SK-N-SH (cell line): ENCODE measurements around the gene HUS1. TPM values are rescaled to one million over a fixed set of nuclear protein-coding genes. Genes with fewer than 3 reads are reported as not detected.

ENCODE experiments used
- CTCF ChIA-PET: fragments of 300-600, 350-600 bp; formaldehyde crosslinking; extraction: SDS; loops from one replicate; lab custom pipeline; 2021; lab: Yijun Ruan, JAX
- POLR2A ChIA-PET: fragments of 350-600 bp; sonication (Branson Sonifier 250); formaldehyde crosslinking; extraction: SDS; loops from one replicate; lab custom pipeline; 2020; ENCODE audit warnings: antibody characterized with exemption, inconsistent platforms; lab: Yijun Ruan, JAX
- DNase-seq: peaks from one replicate; pipeline ENCODE4 v3.0.0; 2012
- H2AFZ ChIP-seq: fragments of 200-600 bp; sonication (generic); 2 replicates; pipeline ENCODE4 v1.8.1; 2016; ENCODE audit warnings: antibody characterized with exemption, mild to moderate bottlenecking, low read depth
- H3F3A ChIP-seq: fragments of 200-600 bp; sonication (generic); replicated peaks from 2 replicates; pipeline ENCODE3; 2016; ENCODE audit warnings: antibody characterized with exemption, mild to moderate bottlenecking; ENCODE audit not compliant: insufficient read depth
- H3K27ac ChIP-seq, 2 experiments: fragments of 200-500 bp in 1 of 2; fragments of 200-600 bp in 1 of 2; sonication (Bioruptor generic) in 1 of 2; sonication (generic), shearing (Covaris generic) in 1 of 2; 2 replicates each; pipeline versions ENCODE4 v1.5.1 to v1.6.1; 2014 to 2016; ENCODE audit warnings: low read depth in 2 of 2, inconsistent platforms in 1 of 2, low read length in 1 of 2, mild to moderate bottlenecking in 1 of 2, mixed read lengths in 1 of 2
- H3K27me3 ChIP-seq: fragments of 200-600 bp; sonication (generic), shearing (Covaris generic); 2 replicates; pipeline ENCODE4 v1.6.1; 2016; ENCODE audit warnings: mixed run types; ENCODE audit not compliant: insufficient read depth
- H3K36me3 ChIP-seq, 2 experiments: fragments of 200-500 bp in 1 of 2; fragments of 200-600 bp in 1 of 2; sonication (Bioruptor generic) in 1 of 2; sonication (generic) in 1 of 2; replicated peaks in 1 of 2; 2 replicates each; pipeline versions ENCODE3 to v1.5.1; 2014 to 2016; ENCODE audit warnings: low read length in 1 of 2, mild to moderate bottlenecking in 1 of 2; ENCODE audit not compliant: insufficient read depth in 2 of 2, control insufficient read depth in 1 of 2
- H3K4me1 ChIP-seq, 2 experiments: fragments of 200-500 bp in 1 of 2; fragments of 200-600 bp in 1 of 2; sonication (Bioruptor generic) in 1 of 2; sonication (generic), shearing (Covaris generic) in 1 of 2; 2 replicates each; pipeline versions ENCODE4 v1.5.1 to v1.6.1; 2014 to 2016; ENCODE audit warnings: low read depth in 1 of 2, low read length in 1 of 2, mixed run types in 1 of 2; ENCODE audit not compliant: insufficient read depth in 2 of 2, control insufficient read depth in 1 of 2
- H3K4me2 ChIP-seq: fragments of 200-600 bp; sonication (generic), shearing (Covaris generic); 2 replicates; pipeline ENCODE4 v1.6.1; 2017; ENCODE audit warnings: mixed run types
- H3K4me3 ChIP-seq, 2 experiments: fragments of 200-500 bp in 1 of 2; fragments of 200-600 bp in 1 of 2; sonication (Bioruptor generic) in 1 of 2; sonication (generic), shearing (Covaris generic) in 1 of 2; 2 replicates each; pipeline versions ENCODE4 v1.5.1 to v1.8.1; 2014 to 2016; ENCODE audit warnings: low read depth in 2 of 2, inconsistent platforms in 1 of 2, low read length in 1 of 2, mild to moderate bottlenecking in 1 of 2, mixed read lengths in 1 of 2, moderate library complexity in 1 of 2
- H3K79me2 ChIP-seq: fragments of 200-600 bp; sonication (generic); 2 replicates; pipeline ENCODE4 v1.8.1; 2017; ENCODE audit warnings: mild to moderate bottlenecking; ENCODE audit not compliant: insufficient read depth
- H3K9ac ChIP-seq: fragments of 200-600 bp; sonication (generic); 2 replicates; pipeline ENCODE4 v1.6.1; 2017; ENCODE audit warnings: mixed run types
- H3K9me2 ChIP-seq: fragments of 200-600 bp; sonication (generic); 2 replicates; pipeline ENCODE4 v1.6.1; 2017; ENCODE audit warnings: mixed run types
- H3K9me3 ChIP-seq: fragments of 200-600 bp; sonication (generic); 2 replicates; pipeline ENCODE4 v1.6.1; 2017; ENCODE audit warnings: mixed run types, mild to moderate bottlenecking, moderate library complexity
- H4K20me1 ChIP-seq: fragments of 200-600 bp; sonication (generic); 2 replicates; pipeline ENCODE4 v1.6.1; 2017; ENCODE audit warnings: mild to moderate bottlenecking, mixed run types; ENCODE audit not compliant: insufficient read depth
- CHD2 ChIP-seq: fragments of 150-350 bp; IDR thresholded peaks from 2 replicates; pipeline ENCODE4 v1.6.1; 2018; ENCODE audit warnings: low read length; ENCODE audit not compliant: partially characterized antibody
- ELF1 ChIP-seq: IDR thresholded peaks from 2 replicates; pipeline ENCODE4 v1.4.0; 2012
- FOXM1 ChIP-seq: IDR thresholded peaks from 2 replicates; pipeline ENCODE4 v1.4.0; 2012; ENCODE audit warnings: low read depth, mild to moderate bottlenecking
- JUND ChIP-seq: IDR thresholded peaks from 2 replicates; pipeline ENCODE4 v1.4.0; 2012
- MEF2A ChIP-seq: IDR thresholded peaks from 2 replicates; pipeline ENCODE4 v1.4.0; 2012; ENCODE audit warnings: low read depth, borderline replicate concordance
- NFIC ChIP-seq: IDR thresholded peaks from 2 replicates; pipeline ENCODE4 v1.4.0; 2012; ENCODE audit warnings: borderline replicate concordance
- NRF1 ChIP-seq: IDR thresholded peaks from 2 replicates; pipeline ENCODE4 v1.6.1; 2012; ENCODE audit warnings: low read depth, mild to moderate bottlenecking, low read length
- SMC3 ChIP-seq: IDR thresholded peaks from 2 replicates; pipeline ENCODE4 v1.6.1; 2012; ENCODE audit warnings: low read depth, low read length, improper control_type of control experiment
- TAF1 ChIP-seq: IDR thresholded peaks from 2 replicates; pipeline ENCODE4 v1.6.1; 2012; ENCODE audit warnings: low read depth, mild to moderate bottlenecking, low read length, moderate library complexity, borderline replicate concordance
- TCF12 ChIP-seq: IDR thresholded peaks from 2 replicates; pipeline ENCODE4 v1.4.0; 2012
- TEAD4 ChIP-seq: IDR thresholded peaks from 2 replicates; pipeline ENCODE4 v1.4.0; 2012; ENCODE audit warnings: mild to moderate bottlenecking, borderline replicate concordance; ENCODE audit not compliant: insufficient read depth
- YY1 ChIP-seq: IDR thresholded peaks from 2 replicates; pipeline ENCODE4 v1.4.0; 2012; ENCODE audit warnings: low read depth, mild to moderate bottlenecking
- WGBS: methylation state at CpG from one replicate; pipeline ENCODE4 v1.1.6; 2017; ENCODE audit warnings: low lambda C conversion rate; 5-methylcytosine and 5-hydroxymethylcytosine counted together
- polyA plus RNA-seq, 3 experiments: library from polyadenylated mRNA; depleted of rRNA; stranded (reverse); fragments of >200 nt; gene quantifications; 2 replicates each; pipeline ENCODE4 v1.2.3, GENCODE V29; 2012
- TF ChIP-seq, protein P1 (sequence below): fragments of 150-350 bp; IDR thresholded peaks from 2 replicates; pipeline ENCODE4 v1.6.1; 2016; ENCODE audit warnings: mild to moderate bottlenecking, low read depth, low read length
- TF ChIP-seq, protein P2 (sequence below): fragments of 150-350 bp; IDR thresholded peaks from 2 replicates; pipeline ENCODE4 v1.6.1; 2017; ENCODE audit warnings: antibody characterized with exemption, low read length, low read depth, borderline replicate concordance
- TF ChIP-seq, protein P3 (sequence below): fragments of 200-600 bp; sonication (generic); IDR thresholded peaks from 2 replicates; pipeline ENCODE4 v1.6.1; 2017; ENCODE audit warnings: antibody characterized with exemption, mild to moderate bottlenecking, moderate library complexity

The HUS1 gene
- polyA plus RNA-seq, 1 of the 3 experiments (the other 2 are of a cell fraction): 17.8 TPM

DNA sequence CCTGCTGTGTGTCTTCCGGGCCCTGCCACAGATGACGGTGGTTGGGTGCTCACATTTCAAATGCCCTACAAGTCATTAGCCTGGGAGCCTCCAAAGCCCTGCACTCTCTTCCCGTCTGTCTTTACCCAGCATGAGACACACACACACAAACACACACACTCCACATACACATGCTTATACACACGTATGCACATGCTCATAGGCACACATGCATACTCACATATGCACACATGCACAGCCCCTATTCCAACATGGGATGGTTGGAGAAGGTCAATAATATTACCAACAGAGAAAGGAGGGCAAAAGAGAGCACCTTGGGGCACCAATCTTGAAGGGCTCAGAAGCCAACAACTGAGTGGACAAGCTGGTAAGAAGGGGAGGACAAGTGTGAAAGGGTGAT, 30.5 kb upstream of the HUS1 start:
- H3K9me2 ChIP-seq: no peaks in the 10 kb centered on the region
- H3K9me3 ChIP-seq: no peaks in the 10 kb centered on the region
- H4K20me1 ChIP-seq: no peaks in the 10 kb centered on the region
- POLR2A ChIA-PET: no interaction called here
- H3K4me3 ChIP-seq: no peak overlapping the region
- TF ChIP-seq, protein P1, sequence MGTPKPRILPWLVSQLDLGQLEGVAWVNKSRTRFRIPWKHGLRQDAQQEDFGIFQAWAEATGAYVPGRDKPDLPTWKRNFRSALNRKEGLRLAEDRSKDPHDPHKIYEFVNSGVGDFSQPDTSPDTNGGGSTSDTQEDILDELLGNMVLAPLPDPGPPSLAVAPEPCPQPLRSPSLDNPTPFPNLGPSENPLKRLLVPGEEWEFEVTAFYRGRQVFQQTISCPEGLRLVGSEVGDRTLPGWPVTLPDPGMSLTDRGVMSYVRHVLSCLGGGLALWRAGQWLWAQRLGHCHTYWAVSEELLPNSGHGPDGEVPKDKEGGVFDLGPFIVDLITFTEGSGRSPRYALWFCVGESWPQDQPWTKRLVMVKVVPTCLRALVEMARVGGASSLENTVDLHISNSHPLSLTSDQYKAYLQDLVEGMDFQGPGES: no peak
- TF ChIP-seq TCF12: no peak
- TF ChIP-seq, protein P2, sequence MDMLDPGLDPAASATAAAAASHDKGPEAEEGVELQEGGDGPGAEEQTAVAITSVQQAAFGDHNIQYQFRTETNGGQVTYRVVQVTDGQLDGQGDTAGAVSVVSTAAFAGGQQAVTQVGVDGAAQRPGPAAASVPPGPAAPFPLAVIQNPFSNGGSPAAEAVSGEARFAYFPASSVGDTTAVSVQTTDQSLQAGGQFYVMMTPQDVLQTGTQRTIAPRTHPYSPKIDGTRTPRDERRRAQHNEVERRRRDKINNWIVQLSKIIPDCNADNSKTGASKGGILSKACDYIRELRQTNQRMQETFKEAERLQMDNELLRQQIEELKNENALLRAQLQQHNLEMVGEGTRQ: no peak
- TF ChIP-seq, protein P3, sequence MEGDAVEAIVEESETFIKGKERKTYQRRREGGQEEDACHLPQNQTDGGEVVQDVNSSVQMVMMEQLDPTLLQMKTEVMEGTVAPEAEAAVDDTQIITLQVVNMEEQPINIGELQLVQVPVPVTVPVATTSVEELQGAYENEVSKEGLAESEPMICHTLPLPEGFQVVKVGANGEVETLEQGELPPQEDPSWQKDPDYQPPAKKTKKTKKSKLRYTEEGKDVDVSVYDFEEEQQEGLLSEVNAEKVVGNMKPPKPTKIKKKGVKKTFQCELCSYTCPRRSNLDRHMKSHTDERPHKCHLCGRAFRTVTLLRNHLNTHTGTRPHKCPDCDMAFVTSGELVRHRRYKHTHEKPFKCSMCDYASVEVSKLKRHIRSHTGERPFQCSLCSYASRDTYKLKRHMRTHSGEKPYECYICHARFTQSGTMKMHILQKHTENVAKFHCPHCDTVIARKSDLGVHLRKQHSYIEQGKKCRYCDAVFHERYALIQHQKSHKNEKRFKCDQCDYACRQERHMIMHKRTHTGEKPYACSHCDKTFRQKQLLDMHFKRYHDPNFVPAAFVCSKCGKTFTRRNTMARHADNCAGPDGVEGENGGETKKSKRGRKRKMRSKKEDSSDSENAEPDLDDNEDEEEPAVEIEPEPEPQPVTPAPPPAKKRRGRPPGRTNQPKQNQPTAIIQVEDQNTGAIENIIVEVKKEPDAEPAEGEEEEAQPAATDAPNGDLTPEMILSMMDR: no peak
- TF ChIP-seq JUND: no peak
- TF ChIP-seq NFIC: no peak
- TF ChIP-seq FOXM1: no peak
- no peak for TF ChIP-seq YY1
- TF ChIP-seq SMC3: no peak
- no peak for TF ChIP-seq ELF1
- TF ChIP-seq CHD2: no peak
- no peak for TF ChIP-seq MEF2A
- TF ChIP-seq TEAD4: no peak
- TF ChIP-seq TAF1: no peak
- TF ChIP-seq NRF1: no peak
- no peaks in the 10 kb centered on the region for H3K36me3 ChIP-seq
- H2AFZ ChIP-seq: no peak overlapping the region
- H3K4me2 ChIP-seq: no peak overlapping the region
- CTCF ChIA-PET: interaction anchor here (1.4 kb wide), 1 partner anchor 101 kb away, joined by 4 read pairs; no protein-coding TSS in a partner anchor
- 63% methylated on average over 4 of the region's 4 CpGs for WGBS
- no peaks in the 10 kb centered on the region for H3K79me2 ChIP-seq
- H3F3A ChIP-seq: no peaks in the 10 kb centered on the region
- no peak overlapping the region for H3K27ac ChIP-seq
- no peak for DNase-seq
- H3K9ac ChIP-seq: no peak overlapping the region
- no peaks in the 10 kb centered on the region; a peak in 1 of 4 replicates for H3K4me1 ChIP-seq
- no peaks in the 10 kb centered on the region; the same call in 1 of the 2 replicates for H3K27me3 ChIP-seq

DNA sequence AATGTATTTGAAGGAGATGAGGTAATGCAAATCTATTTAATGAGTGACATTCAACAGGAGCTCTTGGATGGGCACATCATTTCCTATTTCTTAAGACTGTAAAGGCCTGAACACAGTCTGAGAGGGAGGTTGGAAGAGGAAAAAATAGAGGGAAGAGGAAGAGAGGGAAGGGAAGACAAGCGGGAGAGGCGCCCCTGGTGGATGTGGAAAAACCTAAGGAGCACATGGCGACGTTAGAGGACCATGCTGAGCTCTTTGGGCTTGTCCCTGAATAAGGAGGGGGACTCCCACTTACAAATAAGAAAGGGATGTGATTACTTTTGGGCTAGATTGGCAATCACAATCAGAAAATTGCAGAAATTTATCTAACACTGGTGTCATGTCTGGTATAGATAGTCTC, 29.8 kb upstream of the HUS1 start:
- TF ChIP-seq, protein P3: peak; percentile 15; the same call in 1 of the 2 replicates
- no peak for TF ChIP-seq YY1
- H3K4me1 ChIP-seq: no peaks in the 10 kb centered on the region; a peak in 1 of 4 replicates
- no peaks in the 10 kb centered on the region for H3K36me3 ChIP-seq
- H3K9ac ChIP-seq: no peak overlapping the region
- WGBS: 68% methylated on average over 4 of the region's 4 CpGs
- peaks cover 4% of the 10 kb centered on the region; the same call in 1 of the 2 replicates for H3K27me3 ChIP-seq
- no peaks in the 10 kb centered on the region for H3F3A ChIP-seq
- H3K79me2 ChIP-seq: no peaks in the 10 kb centered on the region
- H4K20me1 ChIP-seq: no peaks in the 10 kb centered on the region
- no peak overlapping the region for H3K27ac ChIP-seq
- H3K9me3 ChIP-seq: no peaks in the 10 kb centered on the region
- H3K4me2 ChIP-seq: no peak overlapping the region
- ChIA-PET CTCF (no interaction called here), POLR2A (no interaction called here)
- H2AFZ ChIP-seq: no peak overlapping the region
- no peak for DNase-seq
- H3K4me3 ChIP-seq: no peak overlapping the region
- H3K9me2 ChIP-seq: no peaks in the 10 kb centered on the region
